ENCODE results near the gene DNMBP. TPM values are rescaled to one million over a fixed set of nuclear protein-coding genes. Genes with fewer than 3 reads are reported as not detected.

The DNMBP gene
- total and polyA plus RNA-seq, 2 of the 8 experiments (the other 6 are each of a cell fraction or from before 2014, with no cell fraction given): 19.1 to 26.4 TPM

GRCh38 chr10:100013621-100014020, 3.9 kb upstream of the DNMBP start:
- no peak for DNase-seq (ENCODE audit: low read depth in 1 of 2, low spot score in 2 of 2)
- H4K20me1 ChIP-seq (replicated peaks in 1 of 2; ENCODE audit: control insufficient read depth in 1 of 2, insufficient read depth in 2 of 2, low read length in 2 of 2): peaks cover 0 to 2% of the 10 kb centered on the region in 2 experiments
- H4K5ac ChIP-seq (ENCODE audit: insufficient read length, low read depth, low read length): no peak overlapping the region
- peaks cover 0 to 7% (median 4%) of the 10 kb centered on the region in 4 experiments; a peak in 3 of 7 replicates for H3K4me1 ChIP-seq (replicated peaks in 1 of 4; ENCODE audit: control insufficient read depth in 3 of 4, insufficient read depth in 4 of 4, low read length in 3 of 4)
- no peak overlapping the region for H3K27ac ChIP-seq (ENCODE audit: low read depth, low read length)
- no peak overlapping the region for H4K91ac ChIP-seq (replicated peaks; ENCODE audit: insufficient read length, low read length)
- H2BK120ac ChIP-seq (replicated peaks; ENCODE audit: low read depth, low read length): no peak overlapping the region
- H3K9me3 ChIP-seq (ENCODE audit: insufficient read depth in 2 of 2, low read depth in 1 of 2, low read length in 1 of 2): no peaks in the 10 kb centered on the region
- no peak for FAIRE-seq
- H3K4me2 ChIP-seq (ENCODE audit: insufficient read depth in 1 of 2, low read depth in 2 of 2, low read length in 2 of 2): no peak overlapping the region
- no peak overlapping the region for H4K8ac ChIP-seq (ENCODE audit: extremely low read depth, insufficient read depth, low read length)
- H3K27me3 ChIP-seq (replicated peaks in 1 of 4; ENCODE audit: control insufficient read depth in 3 of 4, extremely low read depth in 1 of 4, insufficient read depth in 3 of 4, low read length in 3 of 4): no peaks in the 10 kb centered on the region; a peak in 2 of 7 replicates
- no peak overlapping the region for H2BK15ac ChIP-seq (ENCODE audit: low read length)
- POLR2A ChIA-PET (ENCODE audit: partially characterized antibody): no interaction called here
- TF ChIP-seq SP4 (IDR thresholded peaks at IDR 0.05; ENCODE audit: low read length) (no peak), EP300 (IDR thresholded peaks at IDR 0.05; ENCODE audit: borderline replicate concordance in 1 of 2, low read depth in 2 of 2, low read length in 2 of 2) (no peak), BACH1 (IDR thresholded peaks at IDR 0.05; ENCODE audit: low read length) (no peak), TCF12 (IDR thresholded peaks at IDR 0.05; ENCODE audit: low read depth, low read length) (no peak)
- H3K23me2 ChIP-seq (ENCODE audit: low read depth, low read length): peaks cover 4% of the 10 kb centered on the region; the same call in 1 of the 2 replicates
- H3K23ac ChIP-seq (ENCODE audit: insufficient read length): no peak overlapping the region
- H3K9ac ChIP-seq (replicated peaks in 1 of 4; ENCODE audit: extremely low read depth in 1 of 4, low read depth in 3 of 4, low read length in 3 of 4): no peak overlapping the region
- H3K18ac ChIP-seq (ENCODE audit: extremely low read depth, low read length): no peak overlapping the region
- 100% methylated on average over 1 of the region's 1 CpG; no CpG with 5 or more reads in 1 of the 2 experiments for WGBS, 2 experiments (ENCODE audit: extremely low coverage in 1 of 2, insufficient coverage in 1 of 2, insufficient read length in 1 of 2, insufficient replicate concordance in 2 of 2, low coverage in 1 of 2, low lambda C conversion rate in 2 of 2, missing lambda C conversion rate in 1 of 2)
- peaks cover 0 to 4% of the 10 kb centered on the region in 2 experiments; a peak in 2 of 4 replicates for H3K79me2 ChIP-seq (ENCODE audit: control insufficient read depth in 1 of 2, insufficient read depth in 2 of 2, low read length in 2 of 2)
- no peak overlapping the region for H2AFZ ChIP-seq (ENCODE audit: low read length)
- H3K56ac ChIP-seq (replicated peaks; ENCODE audit: insufficient read length, low read depth, low read length): no peak overlapping the region
- H3K79me1 ChIP-seq (ENCODE audit: low read depth, low read length): no peaks in the 10 kb centered on the region
- H2BK12ac ChIP-seq (ENCODE audit: low read depth, low read length): no peak overlapping the region
- H3K4me3 ChIP-seq (ENCODE audit: extremely low read depth in 1 of 4, insufficient read depth in 2 of 4, low read depth in 3 of 4, low read length in 4 of 4): no peak overlapping the region
- no peaks in the 10 kb centered on the region for H3K36me3 ChIP-seq (ENCODE audit: control insufficient read depth in 2 of 4, insufficient read depth in 4 of 4, low read length in 3 of 4)
- H3K4ac ChIP-seq (replicated peaks; ENCODE audit: insufficient read length, low read depth, low read length): no peak overlapping the region
- no peak overlapping the region for H2BK5ac ChIP-seq (ENCODE audit: low read depth, low read length)
- no peak overlapping the region for H2AK5ac ChIP-seq (ENCODE audit: low read depth, low read length)
- no peak overlapping the region for H2BK20ac ChIP-seq (ENCODE audit: low read length)
- CTCF ChIA-PET (ENCODE audit: partially characterized antibody): interaction anchor here (1.9 to 2.6 kb wide), 4 partner anchors 32 to 102 kb away, joined by 5 to 9 read pairs (median 6); no protein-coding TSS in a partner anchor
- H3K14ac ChIP-seq (ENCODE audit: insufficient read length): no peak overlapping the region

Measured in H1 (cell line).